Activated effector memory CD4-positive, alpha-beta T cell treated with anti-CD3 and anti-CD28 coated beads, Interleukin-2, amount 50 U/mL, for 16 hours (primary cell): ENCODE measurements around the gene FMO4.
"Not testable (repeated sequence)": the region's sequence is repeated elsewhere in the genome, so short reads cannot be mapped to it uniquely, and the experiment has no call there.

ENCODE experiments used
- DNase-seq: peaks from one replicate; pipeline ENCODE4 v3.0.0-alpha.2; 2020

Gene FMO4

GRCh38 chr1:171339345-171339744 lies 25.4 kb downstream of the FMO4 start:
- DNase-seq, result not testable (repeated sequence)

DNA sequence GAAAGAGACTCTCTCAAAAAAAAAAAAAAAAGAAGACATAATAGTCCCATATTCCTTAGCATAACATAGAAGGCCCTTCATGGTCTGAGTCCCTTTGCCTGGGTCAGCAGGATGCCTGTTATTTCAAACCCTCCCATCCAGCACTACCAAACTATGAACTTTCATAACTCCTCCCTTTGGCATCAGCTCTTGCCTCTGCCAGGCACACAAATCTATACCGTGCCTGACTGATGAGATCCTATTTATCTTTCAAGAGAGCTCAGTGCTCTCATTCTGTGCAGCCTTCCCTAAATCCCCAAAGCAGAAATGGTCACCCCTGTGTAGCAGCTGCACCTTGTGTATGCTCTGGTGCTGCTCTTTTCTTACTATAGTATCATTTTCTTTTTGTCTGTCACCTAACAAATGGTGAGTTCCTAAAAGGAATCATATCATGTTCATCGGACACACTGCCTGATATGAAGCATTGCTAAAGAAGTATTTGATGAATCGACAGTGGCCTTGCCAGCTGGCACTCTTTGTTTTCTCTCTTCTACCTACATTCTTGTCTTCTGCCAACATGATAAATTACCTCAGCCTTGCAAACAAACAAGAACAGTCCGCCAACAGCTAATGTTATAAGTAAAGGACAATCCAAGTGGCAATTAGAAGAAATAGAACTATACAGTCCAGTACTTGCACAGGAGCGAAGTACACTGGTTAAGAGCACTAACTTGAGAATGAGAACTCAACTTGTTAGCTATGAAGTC lies 29.9 kb downstream of the FMO4 start:
- DNase-seq, result no peak

DNA sequence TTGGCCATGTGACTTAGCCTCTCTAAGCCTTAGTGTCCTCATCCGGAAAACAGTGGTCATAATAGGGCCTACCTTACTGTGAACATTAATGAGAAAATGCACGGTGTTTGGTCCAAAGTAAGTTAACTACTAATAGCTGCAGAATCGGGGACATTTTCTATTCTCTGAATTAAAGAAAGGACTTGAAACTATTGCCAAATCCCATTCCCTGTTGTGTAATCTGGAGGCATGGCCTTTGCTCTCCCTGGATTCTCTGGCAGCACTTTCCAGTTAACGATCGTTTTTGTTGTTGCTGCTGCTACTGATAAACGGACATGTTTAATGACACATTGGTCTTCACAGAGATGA lies 30.5 kb downstream of the FMO4 start:
- DNase-seq, result no peak

GRCh38 chr1:171345536-171345935 lies 31.6 kb downstream of the FMO4 start:
- DNase-seq, result no peak

GRCh38 chr1:171346881-171347280 lies 32.9 kb downstream of the FMO4 start:
- no peak for DNase-seq

GRCh38 chr1:171350594-171350993 lies 36.6 kb downstream of the FMO4 start:
- no peak for DNase-seq

- DNase-seq, result no peak
Observed at GRCh38 chr1:171351961-171352360, 38.0 kb downstream of the FMO4 start.

GRCh38 chr1:171352554-171352953 lies 38.6 kb downstream of the FMO4 start:
- no peak for DNase-seq

DNA sequence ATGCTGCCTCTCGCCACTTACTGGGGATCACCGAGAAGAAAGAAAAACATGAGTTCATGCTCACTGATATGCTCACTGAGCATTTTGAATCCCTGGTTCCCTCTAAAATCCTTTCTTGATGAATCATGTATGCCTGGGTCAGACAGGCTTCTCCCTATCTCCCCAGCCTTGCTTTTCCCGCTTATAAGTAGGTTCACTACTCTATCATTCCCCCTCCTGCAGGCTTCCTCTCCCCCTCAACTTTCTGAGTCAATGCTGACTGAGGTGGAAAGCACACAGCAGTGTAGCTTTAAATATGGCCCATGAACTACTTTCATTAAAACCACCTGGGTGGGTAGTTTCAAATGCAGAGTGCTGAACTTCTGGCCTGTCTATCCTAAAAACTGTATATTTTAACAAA lies 41.7 kb downstream of the FMO4 start:
- no peak for DNase-seq

GRCh38 chr1:171357179-171357578 lies 43.2 kb downstream of the FMO4 start:
- DNase-seq, result no peak

GRCh38 chr1:171359355-171359648 lies 45.3 kb downstream of the FMO4 start:
- DNase-seq, result not testable (repeated sequence)

GRCh38 chr1:171359731-171360527 lies 45.9 kb downstream of the FMO4 start:
- DNase-seq, result not testable (repeated sequence)

- DNase-seq, result no peak
Observed at GRCh38 chr1:171366085-171366484, 52.1 kb downstream of the FMO4 start.

GRCh38 chr1:171366816-171367215 lies 52.8 kb downstream of the FMO4 start:
- DNase-seq, result no peak

DNA sequence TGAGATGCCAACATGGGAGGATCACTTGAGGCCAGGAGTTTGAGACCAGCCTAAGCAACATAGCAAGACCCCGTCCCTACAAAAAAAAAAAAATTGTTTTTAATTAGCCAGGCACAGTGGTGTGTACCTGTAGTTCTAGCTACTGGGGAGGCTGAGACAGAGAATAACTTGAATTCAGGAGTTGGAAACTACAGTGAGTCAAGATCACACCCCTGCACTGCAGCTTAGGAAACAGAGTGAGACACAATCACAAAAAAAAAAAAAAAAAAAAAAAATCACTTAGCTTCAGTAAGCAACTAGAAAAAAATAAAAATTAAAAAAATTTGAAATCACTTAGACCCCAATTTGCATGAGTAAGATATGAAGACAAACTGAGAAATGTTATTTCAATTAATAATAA lies 53.5 kb downstream of the FMO4 start:
- no peak for DNase-seq

DNA sequence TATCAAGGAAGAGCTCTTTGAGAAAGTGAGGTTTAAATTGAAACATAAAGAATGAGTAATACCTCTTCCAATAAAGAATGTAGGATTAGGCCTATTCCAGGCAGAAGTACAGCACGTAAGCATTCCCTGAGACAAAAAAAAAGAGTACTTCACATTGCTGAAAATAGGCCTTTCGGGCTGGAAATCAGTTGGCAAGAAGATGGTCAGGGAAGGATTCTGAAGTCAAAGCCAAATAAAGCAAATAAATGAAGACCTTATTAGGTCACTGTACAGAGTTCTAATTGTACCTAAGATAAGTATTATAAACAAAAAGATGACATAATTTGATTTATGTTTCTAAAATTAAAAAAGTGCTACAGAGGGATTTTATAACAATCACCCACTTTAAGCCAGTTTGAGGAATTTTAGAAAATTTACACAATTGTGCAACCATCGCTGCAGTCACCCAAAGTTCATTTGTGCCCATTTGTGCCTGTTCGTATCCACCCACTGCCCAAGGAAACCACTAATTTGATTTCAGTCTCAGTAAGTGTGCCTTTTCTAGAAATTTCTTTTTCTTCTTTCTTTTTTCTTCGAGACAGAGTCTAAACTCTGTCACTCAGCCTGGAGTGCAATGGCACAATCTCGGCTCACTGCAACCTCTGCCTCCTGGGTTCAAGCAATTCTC lies 58.6 kb downstream of the FMO4 start:
- no peak for DNase-seq

- DNase-seq, result not testable (repeated sequence)
Observed at GRCh38 chr1:171373357-171374122, 59.6 kb downstream of the FMO4 start.

DNA sequence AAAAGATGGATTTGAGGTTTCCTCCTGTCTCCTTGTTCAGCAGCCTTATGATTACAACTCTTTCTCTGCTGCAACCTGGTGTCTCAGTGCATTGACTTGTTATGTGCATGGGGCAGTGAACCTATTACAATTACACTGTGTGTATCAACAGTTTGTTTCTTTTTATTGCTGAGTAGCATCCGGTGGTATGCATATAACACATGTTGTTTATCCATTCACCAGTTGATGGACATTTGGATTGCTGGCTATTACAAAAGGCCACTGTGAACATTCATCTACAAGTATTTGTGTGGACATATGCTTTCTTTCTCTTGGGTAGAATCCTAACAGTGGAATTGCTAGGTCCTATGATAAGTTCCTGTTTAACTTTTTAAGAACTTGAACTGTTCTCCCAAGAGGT lies 65.9 kb downstream of the FMO4 start:
- no peak for DNase-seq

GRCh38 chr1:171381866-171382210 lies 67.9 kb downstream of the FMO4 start:
- DNase-seq, result no peak

DNA sequence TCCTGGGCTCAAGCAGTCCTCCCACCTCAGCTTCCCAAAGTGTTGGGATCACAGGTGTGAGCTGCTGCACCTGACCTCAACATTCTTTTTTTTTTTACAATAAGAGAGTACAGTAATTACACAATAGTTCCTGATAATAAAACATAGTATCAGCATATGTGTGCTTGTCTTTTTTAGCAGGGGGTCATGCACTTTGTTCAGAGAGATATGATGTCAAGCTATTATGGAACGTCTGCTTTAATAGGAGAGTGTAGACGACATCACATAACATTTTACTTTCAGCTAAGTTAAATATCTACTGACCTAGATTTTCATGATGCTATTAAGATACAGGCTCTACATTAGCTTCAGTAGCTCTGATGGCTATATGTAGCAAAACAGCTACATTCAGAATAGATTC lies 70.5 kb downstream of the FMO4 start:
- DNase-seq, result no peak

DNA sequence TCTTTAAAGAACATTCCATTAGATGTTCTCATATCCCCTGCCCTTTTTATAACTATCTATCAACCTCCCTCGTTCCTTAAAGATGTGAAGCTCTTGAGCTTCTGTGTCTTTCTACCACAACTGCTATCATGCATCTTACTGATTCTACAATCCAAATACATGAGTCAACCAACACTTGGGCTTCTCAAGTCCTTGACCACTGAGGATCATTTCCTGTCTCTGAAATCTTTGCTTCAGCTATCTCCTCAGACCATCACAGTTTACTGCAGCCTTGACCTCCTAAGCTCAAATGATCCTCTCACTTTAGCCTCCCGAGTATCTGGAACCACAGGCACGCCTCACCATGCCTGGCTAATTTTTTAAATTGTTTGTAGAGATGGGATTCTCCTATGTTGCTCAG lies 75.2 kb downstream of the FMO4 start:
- no peak for DNase-seq

DNA sequence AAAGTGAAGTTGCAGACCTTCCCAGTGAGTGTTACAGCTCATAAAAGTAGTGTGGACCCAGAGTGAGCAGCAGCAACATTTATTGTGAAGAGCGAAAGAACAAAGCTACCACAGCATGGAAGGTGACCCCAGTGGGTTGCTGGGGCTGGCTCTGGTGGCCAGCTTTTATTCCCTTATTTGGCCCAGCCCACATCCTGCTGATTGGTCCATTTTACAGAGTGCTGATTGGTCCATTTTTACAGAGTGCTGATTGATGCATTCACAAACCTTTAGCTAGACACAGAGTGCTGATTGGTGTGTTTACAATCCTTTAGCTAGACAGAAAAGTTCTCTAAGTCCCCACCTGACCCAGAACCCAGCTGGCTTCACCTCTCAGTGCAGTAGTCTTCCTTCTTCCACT lies 76.8 kb downstream of the FMO4 start:
- not testable (repeated sequence) for DNase-seq
